ENCODE measurements around the gene CCDC185.

CCDC185 gene

DNA sequence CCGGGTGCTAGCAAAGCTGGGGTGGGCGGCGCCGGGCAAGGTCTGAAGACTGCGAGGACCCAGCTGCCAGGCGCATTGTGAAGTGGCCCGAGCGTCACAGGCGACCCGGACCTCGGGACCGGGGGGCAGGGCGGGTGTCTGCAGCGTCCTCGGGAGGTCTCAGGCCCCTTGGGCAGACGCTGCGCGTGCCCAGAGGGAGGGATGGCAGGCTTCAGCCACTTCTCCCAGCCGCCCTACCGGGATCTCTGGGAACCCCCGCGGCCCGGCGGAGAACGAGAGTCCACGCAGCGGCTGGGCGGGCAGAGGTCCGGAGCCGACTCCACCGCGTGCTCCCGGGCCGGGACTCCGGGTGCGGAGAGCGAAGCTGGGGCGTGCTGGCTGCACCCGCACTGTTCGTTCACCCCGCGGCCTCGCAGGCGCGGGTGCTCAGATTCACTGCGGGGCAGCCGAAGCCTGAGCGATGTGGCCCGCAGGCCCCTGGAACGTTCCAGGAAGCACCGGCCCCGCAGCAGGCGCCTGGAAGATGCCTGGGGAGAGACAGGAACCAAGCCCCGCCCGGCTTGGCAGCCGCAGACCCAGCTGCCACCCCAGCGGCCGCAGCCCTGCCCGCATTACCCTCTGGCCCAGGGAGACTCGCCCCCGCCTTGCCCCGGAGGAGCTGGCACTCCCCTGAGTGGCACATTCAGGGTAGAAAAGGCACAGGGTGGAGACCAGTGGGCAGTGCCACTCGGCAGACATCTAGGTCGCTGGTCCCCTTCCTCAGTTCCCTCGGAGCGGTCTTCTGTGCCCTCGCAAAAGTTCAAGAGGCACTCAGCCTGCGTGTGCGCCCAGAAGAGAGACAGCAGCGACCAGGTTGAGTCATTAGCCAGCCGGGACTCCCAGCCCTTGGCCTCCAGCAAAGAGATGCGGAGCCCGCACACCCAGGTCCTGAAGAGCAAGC, at the start of gene CCDC185:
CCDC185 (plus strand) TSS at position 141 of the 940 bp plus-strand sequence; CDS start at position 202, 61 bp downstream.
- DNase-seq (ENCODE audit: low spot score) = peak; percentile 24
- TF ChIP-seq, protein P1, sequence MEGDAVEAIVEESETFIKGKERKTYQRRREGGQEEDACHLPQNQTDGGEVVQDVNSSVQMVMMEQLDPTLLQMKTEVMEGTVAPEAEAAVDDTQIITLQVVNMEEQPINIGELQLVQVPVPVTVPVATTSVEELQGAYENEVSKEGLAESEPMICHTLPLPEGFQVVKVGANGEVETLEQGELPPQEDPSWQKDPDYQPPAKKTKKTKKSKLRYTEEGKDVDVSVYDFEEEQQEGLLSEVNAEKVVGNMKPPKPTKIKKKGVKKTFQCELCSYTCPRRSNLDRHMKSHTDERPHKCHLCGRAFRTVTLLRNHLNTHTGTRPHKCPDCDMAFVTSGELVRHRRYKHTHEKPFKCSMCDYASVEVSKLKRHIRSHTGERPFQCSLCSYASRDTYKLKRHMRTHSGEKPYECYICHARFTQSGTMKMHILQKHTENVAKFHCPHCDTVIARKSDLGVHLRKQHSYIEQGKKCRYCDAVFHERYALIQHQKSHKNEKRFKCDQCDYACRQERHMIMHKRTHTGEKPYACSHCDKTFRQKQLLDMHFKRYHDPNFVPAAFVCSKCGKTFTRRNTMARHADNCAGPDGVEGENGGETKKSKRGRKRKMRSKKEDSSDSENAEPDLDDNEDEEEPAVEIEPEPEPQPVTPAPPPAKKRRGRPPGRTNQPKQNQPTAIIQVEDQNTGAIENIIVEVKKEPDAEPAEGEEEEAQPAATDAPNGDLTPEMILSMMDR (conservative IDR thresholded peaks at IDR 0.05; ENCODE audit: low read depth) = no peak
- H3K27ac ChIP-seq = no peak within 1 kb of the TSS
- ChIA-PET POLR2A (ENCODE audit: low non-redundant PET) (interaction anchor here (0.5 kb wide), 1 partner anchor 38 kb away, joined by 4 read pairs; no protein-coding TSS in a partner anchor), CTCF (interaction anchor here (0.6 kb wide), 1 partner anchor 73 kb away, joined by 4 read pairs; no protein-coding TSS in a partner anchor)

DNA sequence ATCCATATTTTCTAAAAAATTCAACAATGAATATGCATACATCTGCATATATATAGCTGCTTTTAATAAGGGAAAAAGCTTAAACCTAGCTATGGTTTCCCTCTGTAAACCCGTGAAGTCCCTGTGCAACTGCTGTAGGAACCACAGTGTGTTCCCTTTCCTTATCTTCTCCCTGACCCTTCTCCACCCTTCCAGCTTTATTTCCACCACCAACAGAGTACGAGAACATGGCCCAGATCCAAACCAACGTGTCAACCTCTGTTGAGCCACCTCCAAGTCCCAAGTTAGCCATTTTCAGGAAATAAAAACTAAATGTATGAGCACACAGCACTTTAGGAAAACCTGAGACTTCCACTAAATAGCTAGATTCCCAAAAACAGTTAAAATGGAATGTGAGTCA, 49.5 kb upstream of the CCDC185 start:
- TF ChIP-seq, protein P1 (conservative IDR thresholded peaks at IDR 0.05; ENCODE audit: low read depth) = no peak
- CTCF ChIA-PET = no interaction called here
- DNase-seq (ENCODE audit: low spot score) = no peak
- no peak overlapping the region for H3K27ac ChIP-seq
- POLR2A ChIA-PET (ENCODE audit: low non-redundant PET) = no interaction called here

DNA sequence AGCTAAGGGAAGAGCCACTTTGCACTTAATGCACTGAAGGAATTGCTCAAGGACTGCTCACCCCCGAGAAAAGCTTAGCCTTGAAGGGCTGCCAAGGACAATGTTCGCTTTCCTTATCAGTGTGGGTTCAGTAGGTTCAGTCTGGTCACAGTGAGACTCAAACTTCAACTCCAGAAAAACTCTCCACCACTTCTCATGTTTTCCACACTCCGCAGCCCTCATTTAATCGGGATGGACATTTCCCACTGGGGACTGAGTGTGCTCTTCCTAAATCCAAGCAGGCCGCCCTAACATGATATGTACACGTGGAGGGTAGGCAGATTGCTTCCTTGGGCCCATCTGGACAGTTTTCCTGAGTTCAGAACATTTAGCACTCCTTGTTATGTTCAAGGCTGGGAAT, 48.7 kb upstream of the CCDC185 start:
- TF ChIP-seq, protein P1 (conservative IDR thresholded peaks at IDR 0.05; ENCODE audit: low read depth) = no peak
- ChIA-PET POLR2A (ENCODE audit: low non-redundant PET) (no interaction called here), CTCF (no interaction called here)
- no peak for DNase-seq (ENCODE audit: low spot score)
- H3K27ac ChIP-seq = no peak overlapping the region

DNA sequence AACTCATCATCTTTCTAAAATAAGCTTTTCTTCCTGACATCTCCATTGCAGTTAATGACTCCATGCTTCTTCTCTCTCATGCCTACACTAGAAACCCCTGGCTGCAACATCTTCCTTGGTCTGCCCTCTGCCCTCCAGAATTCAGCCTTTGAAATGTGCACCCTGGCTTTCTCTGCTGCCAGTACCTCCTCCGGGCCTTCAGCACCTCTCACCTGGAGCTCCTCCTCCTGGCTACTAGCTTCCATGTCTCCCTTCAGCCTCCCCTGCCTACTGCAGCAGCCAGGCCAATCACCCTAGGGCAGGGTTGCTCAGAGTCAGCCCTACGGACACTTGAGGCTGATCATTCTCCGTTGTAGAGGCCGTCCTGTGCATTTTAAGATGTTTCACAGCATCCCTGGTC, 47.5 kb upstream of the CCDC185 start:
- ChIA-PET CTCF (interaction anchor here (0.6 kb wide), 1 partner anchor 56 kb away, joined by 7 read pairs; no protein-coding TSS in a partner anchor), POLR2A (ENCODE audit: low non-redundant PET) (no interaction called here)
- DNase-seq (ENCODE audit: low spot score) = no peak
- TF ChIP-seq, protein P1 (conservative IDR thresholded peaks at IDR 0.05; ENCODE audit: low read depth) = no peak
- no peak overlapping the region for H3K27ac ChIP-seq

DNA sequence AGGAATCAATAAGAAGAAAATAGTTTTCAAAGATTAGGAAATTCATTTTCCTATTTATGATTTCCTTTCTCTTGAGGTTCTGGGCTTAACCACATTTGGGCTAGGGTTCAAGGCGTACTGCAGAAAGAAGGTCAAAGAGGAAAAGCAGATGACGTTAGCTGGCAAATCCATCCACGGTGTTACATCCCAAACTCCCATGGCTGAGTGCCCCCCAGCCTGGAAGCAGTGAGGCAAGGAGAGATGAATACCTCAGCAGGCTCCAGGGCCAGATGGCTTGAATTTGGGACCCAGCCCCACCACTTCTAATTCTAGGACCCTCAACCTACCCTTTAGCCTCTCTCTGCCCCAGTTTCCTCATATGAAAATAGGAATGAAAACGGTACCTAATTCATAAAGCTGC, 46.9 kb upstream of the CCDC185 start:
- ChIA-PET CTCF (interaction anchor here (0.6 kb wide), 2 partner anchors 11 to 57 kb away, joined by 3 to 7 read pairs; no protein-coding TSS in a partner anchor), POLR2A (ENCODE audit: low non-redundant PET) (no interaction called here)
- TF ChIP-seq, protein P1 (conservative IDR thresholded peaks at IDR 0.05; ENCODE audit: low read depth) = no peak
- no peak for DNase-seq (ENCODE audit: low spot score)
- H3K27ac ChIP-seq = no peak overlapping the region

DNA sequence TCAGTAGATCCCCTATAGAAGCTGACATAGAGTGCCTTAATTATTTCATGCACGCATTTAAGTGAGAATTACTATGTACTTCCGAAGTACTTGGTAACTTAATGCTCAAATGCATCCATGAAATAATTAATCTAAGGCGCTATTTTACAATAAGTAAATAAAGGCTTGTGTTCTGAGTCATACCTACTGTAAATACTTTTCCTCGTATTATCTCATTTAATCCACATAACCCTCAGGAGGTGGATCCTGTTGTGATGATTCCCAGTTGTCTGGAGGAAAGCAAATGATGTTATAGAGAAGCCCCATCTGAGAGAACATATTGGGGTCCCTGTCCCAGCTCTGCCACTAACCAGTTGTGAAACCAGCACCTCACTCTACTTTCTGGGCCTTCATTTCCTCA, 45.6 kb upstream of the CCDC185 start:
- no peak overlapping the region for H3K27ac ChIP-seq
- TF ChIP-seq, protein P1 (conservative IDR thresholded peaks at IDR 0.05; ENCODE audit: low read depth) = no peak
- ChIA-PET CTCF (no interaction called here), POLR2A (ENCODE audit: low non-redundant PET) (no interaction called here)
- DNase-seq (ENCODE audit: low spot score) = no peak
